Naive thymus-derived CD4-positive, alpha-beta T cell (primary cell): ENCODE data around the gene ALDH1A2. TPM values are rescaled to one million over a fixed set of nuclear protein-coding genes. Genes with fewer than 3 reads are reported as not detected.

Source experiments
- ATAC-seq: fragments of 150-1000 bp; cut with Tn5 transposase; 2 replicates; pipeline ENCODE4 v1.10.0; 2021; ENCODE audit warnings: mild to moderate bottlenecking, moderate library complexity
- CTCF ChIA-PET: fragments of 350-600 bp; sonication (Branson Sonifier 250); formaldehyde crosslinking; loops from one replicate; lab custom pipeline; 2021; ENCODE audit warnings: antibody characterized with exemption; lab: Charles Lee
- POLR2A ChIA-PET: fragments of 350-600 bp; sonication (Branson Sonifier 250); formaldehyde crosslinking; loops from one replicate; lab custom pipeline; 2021; ENCODE audit warnings: antibody characterized with exemption, inconsistent platforms; lab: Charles Lee
- DNase-seq, 9 donors: peaks; one replicate each; pipeline versions ENCODE4 v3.0.0 to v3.0.0-alpha.2; 2020 to 2022; ENCODE audit warnings: mixed read lengths in 1 of 9
- H3K27ac ChIP-seq: one replicate; pipeline ENCODE4 v1.7.0; 2013; ENCODE audit warnings: mild to moderate bottlenecking, low read depth, low read length, moderate library complexity
- H3K27me3 ChIP-seq, 2 donors: one replicate each; pipeline ENCODE4 v1.7.0; 2013; ENCODE audit warnings: low read length in 2 of 2, mild to moderate bottlenecking in 2 of 2, moderate library complexity in 2 of 2; ENCODE audit not compliant: control insufficient read depth in 2 of 2, insufficient read depth in 2 of 2
- H3K36me3 ChIP-seq, 3 experiments: 1 replicate in 2 of 3; 2 replicates in 1 of 3; pipeline ENCODE4 v1.7.0; 2013; ENCODE audit warnings: low read length in 3 of 3, mild to moderate bottlenecking in 3 of 3, moderate library complexity in 1 of 3; ENCODE audit not compliant: insufficient read depth in 3 of 3, control insufficient read depth in 2 of 3
- H3K4me1 ChIP-seq, 2 donors: one replicate each; pipeline ENCODE4 v1.7.0; 2013; ENCODE audit warnings: low read length in 2 of 2, mild to moderate bottlenecking in 2 of 2, moderate library complexity in 1 of 2; ENCODE audit not compliant: control insufficient read depth in 2 of 2, insufficient read depth in 2 of 2
- H3K4me3 ChIP-seq: 2 replicates; pipeline ENCODE4 v1.7.0; 2013; ENCODE audit warnings: mild to moderate bottlenecking, low read length
- H3K9me3 ChIP-seq, 3 experiments: 1 replicate in 2 of 3; 2 replicates in 1 of 3; pipeline ENCODE4 v1.7.0; 2013; ENCODE audit warnings: low read length in 3 of 3; ENCODE audit not compliant: control insufficient read depth in 2 of 3
- H3K27ac Mint-ChIP-seq, 9 donors: one replicate each; pipeline ENCODE4 v1.8.0; 2020 to 2022; ENCODE audit warnings: mixed read lengths in 9 of 9, mild to moderate bottlenecking in 8 of 9, moderate library complexity in 5 of 9, inconsistent platforms in 2 of 9
- H3K27me3 Mint-ChIP-seq, 5 donors: one replicate each; pipeline ENCODE4 v1.8.0; 2021 to 2022; ENCODE audit warnings: mixed read lengths in 5 of 5, mild to moderate bottlenecking in 1 of 5
- H3K36me3 Mint-ChIP-seq, 5 donors: one replicate each; pipeline ENCODE4 v1.8.0; 2020 to 2022; ENCODE audit warnings: mixed read lengths in 5 of 5, mild to moderate bottlenecking in 3 of 5, inconsistent platforms in 1 of 5
- H3K4me1 Mint-ChIP-seq, 7 donors: one replicate each; pipeline ENCODE4 v1.8.0; 2020 to 2022; ENCODE audit warnings: mixed read lengths in 7 of 7, mild to moderate bottlenecking in 3 of 7, inconsistent platforms in 1 of 7
- H3K4me3 Mint-ChIP-seq, 10 donors: one replicate each; pipeline ENCODE4 v1.8.0; 2020 to 2022; ENCODE audit warnings: mild to moderate bottlenecking in 10 of 10, mixed read lengths in 10 of 10, moderate library complexity in 6 of 10, inconsistent platforms in 2 of 10
- H3K9me3 Mint-ChIP-seq, 11 donors: one replicate each; pipeline ENCODE4 v1.8.0; 2020 to 2022; ENCODE audit warnings: mixed read lengths in 11 of 11, mild to moderate bottlenecking in 4 of 11, inconsistent platforms in 1 of 11, moderate library complexity in 1 of 11
- intact Hi-C, 2 donors: fragments of 100-400 bp; cut with micrococcal nuclease; formaldehyde crosslinking; loops; one replicate each; pipeline ENCODE4 v1.15.1; 2023
- polyA plus RNA-seq, 2 donors: library from polyadenylated mRNA; unstranded; fragments of 300-500 nt; fragmentation: Illumina TruSeq; gene quantifications; one replicate each; pipeline ENCODE4 v1.2.3, GENCODE V29; 2021
- total RNA-seq, 6 experiments: library from RNA in 5 of 6; stranded (reverse) in 5 of 6; gene quantifications; 1 replicate in 5 of 6; 2 replicates in 1 of 6; pipeline ENCODE4 v1.2.3 and lab custom pipeline; 2021 to 2026

The ALDH1A2 gene
- total and polyA plus RNA-seq, 7 experiments from 2014 or later, result 1.7 TPM; not detected in 6

- no peaks in the 10 kb centered on the region for H3K36me3 ChIP-seq
- Mint-ChIP-seq H3K9me3 (no peaks in the 10 kb centered on the region), H3K36me3 (no peaks in the 10 kb centered on the region), H3K27ac (no peak overlapping the region), H3K4me1 (peaks cover 0 to 3% (median 0%) of the 10 kb centered on the region in 7 donors), H3K4me3 (peak overlapping the region in 1 of 10 donors; percentile 34), H3K27me3 (peaks cover 26 to 62% (median 47%) of the 10 kb centered on the region in 5 donors)
- no peak overlapping the region for H3K4me3 ChIP-seq
- no peaks in the 10 kb centered on the region for H3K4me1 ChIP-seq
- ATAC-seq, result no peak
- no peak for DNase-seq
- H3K27ac ChIP-seq, result no peak overlapping the region
- intact Hi-C loops, result loop anchor here (5.0 to 10.0 kb wide), 3 partner anchors 110 to 327 kb away; no protein-coding TSS in a partner anchor
- H3K9me3 ChIP-seq, result no peaks in the 10 kb centered on the region
- no peaks in the 10 kb centered on the region for H3K27me3 ChIP-seq
- CTCF ChIA-PET, result no interaction called here
- POLR2A ChIA-PET, result no interaction called here
Measured at GRCh38 chr15:58074452-58074851, 8.9 kb upstream of the ALDH1A2 start.

- Histone ChIP-seq H3K4me3 (no peak overlapping the region), H3K27me3 (peaks cover 0 to 14% of the 10 kb centered on the region in 2 donors), H3K27ac (no peak overlapping the region), H3K4me1 (no peaks in the 10 kb centered on the region), H3K36me3 (no peaks in the 10 kb centered on the region), H3K9me3 (no peaks in the 10 kb centered on the region)
- peaks cover 0 to 8% (median 6%) of the 10 kb centered on the region in 7 donors for H3K4me1 Mint-ChIP-seq
- no peak overlapping the region for H3K27ac Mint-ChIP-seq
- no peak for ATAC-seq
- POLR2A ChIA-PET, result no interaction called here
- intact Hi-C loops, result loop anchor here (1.0 to 10.0 kb wide), 5 partner anchors 114 to 510 kb away; no protein-coding TSS in a partner anchor
- CTCF ChIA-PET, result interaction anchor here (0.6 to 1.1 kb wide), 2 partner anchors 16 to 21 kb away, joined by 3 to 7 read pairs; no protein-coding TSS in a partner anchor
- peaks cover 0 to 2% (median 0%) of the 10 kb centered on the region in 11 donors for H3K9me3 Mint-ChIP-seq
- peak in 5 of 9 donors; percentile 10 to 43 (median 22) for DNase-seq
- H3K4me3 Mint-ChIP-seq, result no peak overlapping the region
- H3K36me3 Mint-ChIP-seq, result no peaks in the 10 kb centered on the region
- peaks cover 46 to 66% (median 62%) of the 10 kb centered on the region in 5 donors for H3K27me3 Mint-ChIP-seq
Measured at GRCh38 chr15:58070801-58071418, 5.4 kb upstream of the ALDH1A2 start.

- Histone ChIP-seq H3K27me3 (peaks cover 4 to 20% of the 10 kb centered on the region in 2 donors), H3K4me1 (no peaks in the 10 kb centered on the region), H3K4me3 (no peak overlapping the region), H3K27ac (no peak overlapping the region), H3K9me3 (no peaks in the 10 kb centered on the region), H3K36me3 (no peaks in the 10 kb centered on the region)
- H3K4me1 Mint-ChIP-seq, result peaks cover 5 to 16% (median 12%) of the 10 kb centered on the region in 7 donors
- ChIA-PET CTCF (interaction anchor here (0.7 kb wide), 1 partner anchor 10 kb away, joined by 4 read pairs; no protein-coding TSS in a partner anchor), POLR2A (no interaction called here)
- H3K27me3 Mint-ChIP-seq, result peaks cover 43 to 74% (median 59%) of the 10 kb centered on the region in 5 donors
- intact Hi-C loops, result no loop called here
- no peak overlapping the region for H3K4me3 Mint-ChIP-seq
- DNase-seq (no peak), ATAC-seq (no peak)
- no peak overlapping the region for H3K27ac Mint-ChIP-seq
- H3K36me3 Mint-ChIP-seq, result no peaks in the 10 kb centered on the region
- peaks cover 0 to 7% (median 3%) of the 10 kb centered on the region in 11 donors for H3K9me3 Mint-ChIP-seq
Measured at GRCh38 chr15:58069008-58069407, 3.5 kb upstream of the ALDH1A2 start.

GRCh38 chr15:58066042-58066867, 744 bp upstream of the ALDH1A2 start:
- peak overlapping the region; percentile 26 for H3K4me3 ChIP-seq
- intact Hi-C loops, result loop anchor here in 1 of 2 donors (2.0 kb wide), 1 partner anchor 23 kb away; no protein-coding TSS in a partner anchor
- CTCF ChIA-PET, result interaction anchor here (1.1 kb wide), 1 partner anchor 9 kb away, joined by 3 read pairs; no protein-coding TSS in a partner anchor

GRCh38 chr15:58064980-58065444, 499 bp downstream of the ALDH1A2 start:
- peak overlapping the region in 7 of 10 donors; percentile 40 to 76 (median 65) for H3K4me3 Mint-ChIP-seq
- peaks cover 5 to 16% (median 12%) of the 10 kb centered on the region in 7 donors for H3K4me1 Mint-ChIP-seq
- no peak overlapping the region for H3K4me3 ChIP-seq
- CTCF ChIA-PET, result no interaction called here
- intact Hi-C loops, result no loop called here
- peak in 2 of 9 donors; percentile 6 to 26 for DNase-seq
- H3K27ac Mint-ChIP-seq, result no peak overlapping the region
- H3K36me3 ChIP-seq, result no peaks in the 10 kb centered on the region
- H3K27ac ChIP-seq, result no peak overlapping the region
- no peak for ATAC-seq
- peaks cover 10 to 20% of the 10 kb centered on the region in 2 donors for H3K27me3 ChIP-seq
- peaks cover 49 to 86% (median 68%) of the 10 kb centered on the region in 5 donors for H3K27me3 Mint-ChIP-seq
- H3K36me3 Mint-ChIP-seq, result no peaks in the 10 kb centered on the region
- no peaks in the 10 kb centered on the region for H3K4me1 ChIP-seq
- no peaks in the 10 kb centered on the region for H3K9me3 ChIP-seq
- peaks cover 0 to 13% (median 6%) of the 10 kb centered on the region in 11 donors for H3K9me3 Mint-ChIP-seq
- POLR2A ChIA-PET, result no interaction called here

More at GRCh38 chr15:58066042-58066867, 744 bp upstream of the ALDH1A2 start:
- no peak overlapping the region for H3K27ac ChIP-seq
- peaks cover 0 to 13% (median 6%) of the 10 kb centered on the region in 11 donors for H3K9me3 Mint-ChIP-seq
- H3K9me3 ChIP-seq, result no peaks in the 10 kb centered on the region
- POLR2A ChIA-PET, result no interaction called here
- DNase-seq (peak in 6 of 9 donors; percentile 9 to 68 (median 28)), ATAC-seq (peak; percentile 92)
- H3K36me3 ChIP-seq, result no peaks in the 10 kb centered on the region
- no peaks in the 10 kb centered on the region for H3K4me1 ChIP-seq
- no peaks in the 10 kb centered on the region for H3K36me3 Mint-ChIP-seq
- peak overlapping the region in 1 of 9 donors; percentile 10 for H3K27ac Mint-ChIP-seq
- H3K27me3 ChIP-seq, result peaks cover 10 to 20% of the 10 kb centered on the region in 2 donors
- peaks cover 5 to 16% (median 12%) of the 10 kb centered on the region in 7 donors for H3K4me1 Mint-ChIP-seq
- H3K27me3 Mint-ChIP-seq, result peaks cover 47 to 82% (median 63%) of the 10 kb centered on the region in 5 donors
- H3K4me3 Mint-ChIP-seq, result peak overlapping the region; percentile 52 to 85 (median 78)
